MM.1S (cell line): ENCODE results near the gene HDLBP.

Experiments
- DNase-seq: peaks from one replicate; pipeline ENCODE4 v3.0.0-alpha.2; 2015
- H2AFZ ChIP-seq: fragments of 300-600 bp; sonication (generic); 2 replicates; pipeline ENCODE4 v1.6.0; 2016; ENCODE audit warnings: antibody characterized with exemption, low read length
- H3F3A ChIP-seq: fragments of 300-600 bp; sonication (generic); 2 replicates; pipeline ENCODE4 v1.6.1; 2016; ENCODE audit warnings: mild to moderate bottlenecking, antibody characterized with exemption, low read length, moderate library complexity, mixed read lengths; ENCODE audit not compliant: insufficient read depth
- H3K27ac ChIP-seq: fragments of 300-600 bp; sonication (generic); 2 replicates; pipeline ENCODE4 v1.5.1; 2016; ENCODE audit warnings: mild to moderate bottlenecking, low read length
- H3K27me3 ChIP-seq: fragments of 300-600 bp; sonication (generic); replicated peaks from 2 replicates; pipeline ENCODE4 v1.6.0; 2016; ENCODE audit warnings: low read length; ENCODE audit not compliant: insufficient read depth
- H3K36me3 ChIP-seq: fragments of 300-600 bp; sonication (generic); replicated peaks from 2 replicates; pipeline ENCODE4 v1.6.1; 2016; ENCODE audit warnings: mild to moderate bottlenecking, low read length, mixed read lengths; ENCODE audit not compliant: insufficient read depth
- H3K4me1 ChIP-seq: fragments of 300-600 bp; sonication (generic); 2 replicates; pipeline ENCODE4 v1.6.1; 2016; ENCODE audit warnings: low read length, mixed read lengths
- H3K4me2 ChIP-seq: fragments of 300-600 bp; sonication (generic); 2 replicates; pipeline ENCODE4 v1.6.0; 2016; ENCODE audit warnings: low read depth, low read length
- H3K4me3 ChIP-seq: fragments of 300-600 bp; sonication (generic); 2 replicates; pipeline ENCODE4 v1.5.1; 2016; ENCODE audit warnings: low read length, mixed read lengths
- H3K79me2 ChIP-seq: fragments of 300-600 bp; sonication (generic); 2 replicates; pipeline ENCODE4 v1.6.1; 2016; ENCODE audit warnings: mixed run types, low read length, mixed read lengths
- H3K9ac ChIP-seq: fragments of 300-600 bp; sonication (generic); 2 replicates; pipeline ENCODE4 v1.6.1; 2016; ENCODE audit warnings: low read length, mixed read lengths
- H3K9me2 ChIP-seq: fragments of 300-600 bp; sonication (generic); replicated peaks from 2 replicates; pipeline ENCODE4 v1.6.1; 2016; ENCODE audit warnings: mild to moderate bottlenecking, low read length, mixed read lengths; ENCODE audit not compliant: insufficient read depth
- H3K9me3 ChIP-seq: fragments of 300-600 bp; sonication (generic); replicated peaks from 2 replicates; pipeline ENCODE4 v1.6.1; 2016; ENCODE audit warnings: mild to moderate bottlenecking, low read length, mixed read lengths; ENCODE audit not compliant: insufficient read depth
- H4K20me1 ChIP-seq: fragments of 300-600 bp; sonication (generic); 2 replicates; pipeline ENCODE4 v1.6.1; 2016; ENCODE audit warnings: mild to moderate bottlenecking, low read length, moderate library complexity, mixed read lengths; ENCODE audit not compliant: insufficient read depth
- EZH2 ChIP-seq: fragments of 300-600 bp; sonication (generic); optimal IDR thresholded peaks from 2 replicates; pipeline ENCODE3; 2017; ENCODE audit warnings: low read depth, mild to moderate bottlenecking, antibody characterized with exemption, low read length, mixed read lengths
- EZH2phosphoT487 ChIP-seq: fragments of 300-600 bp; sonication (generic); IDR thresholded peaks from 2 replicates; pipeline ENCODE4 v1.6.1; 2018; ENCODE audit warnings: antibody characterized with exemption, low read length
- TF ChIP-seq, protein P1 (sequence below): fragments of 300-600 bp; sonication (generic); IDR thresholded peaks from 2 replicates; pipeline ENCODE4 v1.5.1; 2016; ENCODE audit warnings: antibody characterized with exemption, low read length, mixed read lengths

HDLBP gene

GRCh38 chr2:241211276-241211675, 104.2 kb downstream of the HDLBP start:
- Histone ChIP-seq H3K36me3 (no peaks in the 10 kb centered on the region), H2AFZ (no peak overlapping the region), H3K9ac (no peak overlapping the region), H3K79me2 (no peaks in the 10 kb centered on the region), H3K4me1 (no peaks in the 10 kb centered on the region), H3K27me3 (peaks cover 44% of the 10 kb centered on the region), H3K27ac (no peak overlapping the region), H3K4me2 (no peak overlapping the region), H3F3A (no peaks in the 10 kb centered on the region), H4K20me1 (no peaks in the 10 kb centered on the region), H3K4me3 (no peak overlapping the region), H3K9me3 (no peaks in the 10 kb centered on the region), H3K9me2 (no peaks in the 10 kb centered on the region)
- TF ChIP-seq, protein P1, sequence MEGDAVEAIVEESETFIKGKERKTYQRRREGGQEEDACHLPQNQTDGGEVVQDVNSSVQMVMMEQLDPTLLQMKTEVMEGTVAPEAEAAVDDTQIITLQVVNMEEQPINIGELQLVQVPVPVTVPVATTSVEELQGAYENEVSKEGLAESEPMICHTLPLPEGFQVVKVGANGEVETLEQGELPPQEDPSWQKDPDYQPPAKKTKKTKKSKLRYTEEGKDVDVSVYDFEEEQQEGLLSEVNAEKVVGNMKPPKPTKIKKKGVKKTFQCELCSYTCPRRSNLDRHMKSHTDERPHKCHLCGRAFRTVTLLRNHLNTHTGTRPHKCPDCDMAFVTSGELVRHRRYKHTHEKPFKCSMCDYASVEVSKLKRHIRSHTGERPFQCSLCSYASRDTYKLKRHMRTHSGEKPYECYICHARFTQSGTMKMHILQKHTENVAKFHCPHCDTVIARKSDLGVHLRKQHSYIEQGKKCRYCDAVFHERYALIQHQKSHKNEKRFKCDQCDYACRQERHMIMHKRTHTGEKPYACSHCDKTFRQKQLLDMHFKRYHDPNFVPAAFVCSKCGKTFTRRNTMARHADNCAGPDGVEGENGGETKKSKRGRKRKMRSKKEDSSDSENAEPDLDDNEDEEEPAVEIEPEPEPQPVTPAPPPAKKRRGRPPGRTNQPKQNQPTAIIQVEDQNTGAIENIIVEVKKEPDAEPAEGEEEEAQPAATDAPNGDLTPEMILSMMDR, result no peak
- no peak for TF ChIP-seq EZH2
- TF ChIP-seq EZH2phosphoT487, result no peak
- DNase-seq, result no peak

GRCh38 chr2:241209271-241209670, 106.2 kb downstream of the HDLBP start:
- Histone ChIP-seq H3K27ac (no peak overlapping the region), H3K4me2 (no peak overlapping the region), H3K27me3 (peaks cover 44% of the 10 kb centered on the region), H3K36me3 (no peaks in the 10 kb centered on the region), H4K20me1 (no peaks in the 10 kb centered on the region), H3K4me1 (no peaks in the 10 kb centered on the region), H3F3A (no peaks in the 10 kb centered on the region), H3K9me3 (no peaks in the 10 kb centered on the region), H3K79me2 (no peaks in the 10 kb centered on the region), H3K9me2 (no peaks in the 10 kb centered on the region), H3K9ac (no peak overlapping the region), H3K4me3 (no peak overlapping the region), H2AFZ (no peak overlapping the region)
- no peak for DNase-seq
- TF ChIP-seq EZH2phosphoT487, result no peak
- TF ChIP-seq, protein P1, result no peak
- TF ChIP-seq EZH2, result no peak

DNA sequence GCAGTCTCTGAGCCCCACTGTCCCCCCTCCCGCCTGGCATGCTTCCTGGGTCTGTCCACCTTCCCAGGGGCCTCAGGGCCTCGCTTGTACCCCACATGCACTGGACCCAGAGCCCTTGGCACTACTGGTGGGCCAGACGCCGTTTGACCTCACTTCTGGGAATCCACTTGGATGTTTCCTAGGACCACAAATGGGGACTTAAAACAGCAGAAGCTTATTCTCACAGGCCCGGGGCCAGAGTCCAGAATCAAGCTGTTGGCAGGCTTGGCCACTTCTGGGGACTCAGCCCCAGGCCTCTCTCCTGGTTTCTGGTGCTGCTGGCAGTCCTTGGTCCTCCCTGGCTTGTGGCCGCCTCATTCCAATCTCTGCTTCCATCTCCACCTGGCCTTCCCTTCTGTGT, 107.4 kb downstream of the HDLBP start:
- no peaks in the 10 kb centered on the region for H3K4me1 ChIP-seq
- H3F3A ChIP-seq, result no peaks in the 10 kb centered on the region
- TF ChIP-seq EZH2 (no peak), EZH2phosphoT487 (no peak)
- TF ChIP-seq, protein P1, result no peak
- peaks cover 43% of the 10 kb centered on the region for H3K27me3 ChIP-seq
- H3K36me3 ChIP-seq, result no peaks in the 10 kb centered on the region
- H3K9ac ChIP-seq, result no peak overlapping the region
- H3K4me3 ChIP-seq, result no peak overlapping the region
- no peak overlapping the region for H2AFZ ChIP-seq
- no peak for DNase-seq
- no peaks in the 10 kb centered on the region for H3K9me2 ChIP-seq
- H3K4me2 ChIP-seq, result no peak overlapping the region
- H3K9me3 ChIP-seq, result no peaks in the 10 kb centered on the region
- H4K20me1 ChIP-seq, result no peaks in the 10 kb centered on the region
- H3K27ac ChIP-seq, result no peak overlapping the region
- H3K79me2 ChIP-seq, result no peaks in the 10 kb centered on the region
